IPS-NIHi7 (cell line): ENCODE data around the gene TRPV2.

Source experiments
- DNase-seq: peaks from one replicate; pipeline ENCODE4 v3.0.0; 2012; ENCODE audit warnings: mixed read lengths; ENCODE audit errors: extremely low spot score

TRPV2 gene

DNA sequence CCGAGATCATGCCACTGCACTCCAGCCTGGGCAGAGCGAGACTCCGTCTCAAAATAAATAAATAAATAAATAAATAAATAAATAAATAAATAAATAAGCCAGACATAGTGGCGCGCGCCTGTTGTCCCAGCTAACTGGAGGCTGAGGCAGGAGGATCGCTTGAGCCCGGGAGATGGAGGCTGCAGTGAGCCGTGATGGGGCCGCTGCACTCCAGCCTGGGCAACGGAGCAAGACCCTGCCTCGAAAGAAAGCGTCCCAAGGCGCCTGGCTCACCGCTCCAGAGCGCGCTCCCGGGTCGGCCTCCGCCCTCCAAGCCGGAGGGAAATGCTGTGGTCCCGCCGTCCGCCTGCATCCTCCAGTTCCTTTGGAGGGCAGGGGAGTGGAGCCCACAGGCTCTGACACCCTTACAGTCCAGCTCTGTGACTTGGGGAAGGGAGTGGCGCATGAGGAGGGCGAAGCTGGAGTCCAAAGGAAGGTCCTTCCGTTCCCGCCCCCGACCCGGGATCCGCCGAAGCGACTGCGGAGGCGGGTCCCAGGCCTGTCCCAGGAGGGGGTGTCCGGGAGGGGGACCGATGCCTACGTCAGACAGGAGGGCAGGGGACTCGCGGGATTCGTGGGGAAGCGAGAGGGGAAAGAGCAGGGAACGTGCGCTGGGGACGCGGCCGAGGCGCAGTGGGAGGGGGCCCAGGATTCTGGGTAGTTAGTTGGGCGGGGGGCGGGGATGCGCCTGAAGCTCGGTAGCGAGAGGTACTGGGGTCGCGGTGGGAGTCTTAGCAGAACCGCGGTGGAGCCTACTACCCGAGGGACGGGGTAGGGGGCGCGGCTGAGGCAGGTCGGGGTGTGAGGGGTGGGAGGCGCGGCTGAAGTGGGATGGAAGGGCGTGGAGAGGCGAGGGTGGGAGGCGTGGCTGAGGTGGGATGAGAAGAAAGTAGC is 8.4 kb upstream of the TRPV2 start:
- DNase-seq, result peak; percentile 83

DNA sequence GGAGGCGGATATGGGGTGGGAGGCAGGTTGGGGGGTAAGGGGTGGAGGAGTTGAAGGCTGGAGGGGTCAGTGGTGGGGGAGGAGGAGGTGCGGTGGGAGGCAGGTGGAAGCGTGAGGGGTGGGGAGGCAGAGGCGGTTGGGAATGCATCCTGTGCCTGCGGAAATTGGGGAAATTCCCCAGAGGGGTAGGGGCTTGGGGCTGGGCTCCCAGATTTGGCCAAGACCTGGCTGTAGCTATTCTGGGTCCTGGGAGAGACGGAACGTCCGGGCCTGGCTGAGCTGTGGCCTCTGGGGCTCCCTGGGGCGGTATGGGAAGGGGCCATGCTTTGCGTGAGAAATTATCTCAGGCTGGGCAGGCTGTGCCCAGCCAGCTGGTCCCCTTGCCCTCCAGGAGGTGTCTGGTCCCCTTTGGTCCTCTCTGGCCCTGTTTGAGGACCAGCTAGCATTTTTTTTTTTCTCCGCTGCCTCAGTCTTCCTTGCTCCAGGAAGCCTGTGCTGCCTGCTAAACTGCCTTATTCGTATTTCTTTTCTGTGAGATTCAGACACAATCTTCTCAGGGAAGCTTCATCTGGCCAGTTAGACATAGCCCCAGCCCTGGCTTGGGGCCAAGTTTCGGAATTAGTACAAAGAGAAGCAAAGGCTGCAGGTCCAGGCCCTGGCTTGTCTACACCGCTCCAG is 7.3 kb upstream of the TRPV2 start:
- DNase-seq, result peak; percentile 36

DNA sequence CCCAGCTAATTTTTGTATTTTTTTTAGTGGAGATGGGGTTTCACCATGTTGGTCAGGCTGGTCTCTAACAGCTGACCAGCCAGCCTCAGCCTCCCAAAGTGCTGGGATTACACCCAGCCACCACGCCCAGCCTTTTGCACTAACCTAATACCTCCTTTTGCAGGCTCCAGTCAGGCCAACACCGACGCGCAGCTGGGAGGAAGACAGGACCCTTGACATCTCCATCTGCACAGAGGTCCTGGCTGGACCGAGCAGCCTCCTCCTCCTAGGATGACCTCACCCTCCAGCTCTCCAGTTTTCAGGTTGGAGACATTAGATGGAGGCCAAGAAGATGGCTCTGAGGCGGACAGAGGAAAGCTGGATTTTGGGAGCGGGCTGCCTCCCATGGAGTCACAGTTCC is 2.0 kb downstream of the TRPV2 start:
- DNase-seq, result no peak

DNA sequence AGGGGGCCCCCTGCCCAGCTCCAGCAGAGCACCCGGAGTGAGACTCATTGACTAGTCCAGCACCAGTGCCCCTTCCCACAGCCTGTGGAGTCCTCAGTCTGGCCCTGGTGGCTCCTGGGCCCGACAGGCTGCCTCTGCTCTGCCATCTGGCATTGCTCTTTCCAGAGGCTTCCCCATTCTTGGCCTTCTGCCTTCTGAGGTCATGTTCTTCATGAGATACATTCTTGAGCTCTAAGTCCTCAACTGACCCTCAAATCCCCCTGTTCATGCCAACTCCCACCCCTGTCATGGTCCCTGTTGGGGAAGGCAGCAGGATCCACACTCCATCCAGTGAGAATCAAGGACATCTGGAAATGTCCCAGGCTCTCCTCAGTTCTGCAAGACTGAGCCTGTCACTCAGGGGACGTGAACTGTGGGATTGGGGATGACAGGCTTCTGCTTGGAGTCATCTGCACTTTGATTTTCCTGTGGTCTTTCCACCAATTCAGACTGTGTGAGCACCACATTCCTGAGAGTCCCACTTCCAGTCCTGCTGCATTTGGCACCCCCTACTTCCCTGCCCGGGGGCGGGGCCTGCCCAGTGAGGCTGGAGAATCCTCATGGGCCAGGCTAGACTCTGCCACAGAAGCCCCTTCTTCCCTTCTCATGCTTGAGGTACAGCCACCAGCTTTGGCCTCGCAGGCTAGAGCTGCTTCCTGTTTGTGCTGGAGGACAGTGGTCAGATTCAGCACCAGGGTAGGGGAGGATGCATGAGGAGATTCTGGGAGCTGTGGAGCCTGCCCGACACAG is 2.7 kb downstream of the TRPV2 start:
- DNase-seq, result peak; percentile 17

DNA sequence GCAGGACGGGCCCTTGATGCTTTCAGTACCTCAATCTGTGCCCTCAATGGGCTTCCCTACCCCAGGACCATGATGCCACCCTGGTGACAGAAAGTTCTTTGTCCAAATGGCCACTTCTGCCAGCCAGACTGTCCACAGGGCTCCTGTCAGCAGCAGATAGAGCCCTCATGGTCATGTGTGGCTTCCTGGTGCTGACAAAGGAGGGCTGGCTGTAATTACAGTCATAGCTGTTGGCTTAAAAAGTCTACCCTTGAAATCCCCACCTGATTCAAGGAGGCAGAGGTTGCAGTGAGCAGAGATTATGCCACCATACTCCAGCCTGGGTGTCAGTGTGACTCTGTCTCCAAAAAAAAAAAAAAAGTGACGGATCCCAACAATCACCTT is 3.3 kb downstream of the TRPV2 start:
- DNase-seq, result no peak

DNA sequence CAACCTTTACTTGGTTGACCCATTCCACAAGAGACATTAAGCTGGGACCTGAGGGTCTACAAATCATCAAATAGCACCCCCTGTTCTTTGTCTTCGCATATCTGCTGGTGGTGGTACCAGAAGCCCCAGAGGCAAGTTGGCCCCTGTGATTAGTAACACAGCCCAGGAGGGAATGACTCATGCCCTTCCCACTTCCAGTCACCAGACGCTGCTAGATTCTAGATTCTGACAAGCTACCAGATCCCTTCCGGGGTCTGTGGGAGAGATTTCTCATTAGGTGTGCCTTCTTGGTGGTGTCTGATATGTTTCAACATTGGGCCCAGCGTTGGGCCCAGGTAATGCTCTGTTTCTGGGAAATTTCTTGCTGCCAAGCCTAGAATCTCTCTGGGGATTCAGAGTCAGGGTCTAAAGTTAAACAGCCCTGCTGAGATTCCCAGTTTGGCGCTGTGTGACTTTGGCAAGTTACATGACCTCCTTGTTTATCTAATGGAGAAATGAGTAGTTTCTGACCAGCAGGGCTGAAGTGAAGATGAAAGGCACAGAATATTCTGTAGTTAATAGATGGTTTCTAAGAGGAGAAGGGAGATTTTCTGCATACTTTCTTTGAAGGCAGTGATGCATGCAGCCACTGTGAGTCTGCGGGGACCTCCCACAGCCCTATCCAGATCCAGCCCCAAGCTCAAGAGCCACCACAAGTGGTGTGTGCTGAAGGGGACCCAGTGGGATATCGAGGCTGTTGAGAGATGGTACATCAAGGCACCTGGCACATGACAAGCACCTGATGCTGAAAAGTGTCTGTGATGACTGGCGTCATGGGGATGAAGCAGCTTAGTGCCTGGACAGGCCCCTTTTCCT is 3.9 kb downstream of the TRPV2 start:
- peak; percentile 52 for DNase-seq

DNA sequence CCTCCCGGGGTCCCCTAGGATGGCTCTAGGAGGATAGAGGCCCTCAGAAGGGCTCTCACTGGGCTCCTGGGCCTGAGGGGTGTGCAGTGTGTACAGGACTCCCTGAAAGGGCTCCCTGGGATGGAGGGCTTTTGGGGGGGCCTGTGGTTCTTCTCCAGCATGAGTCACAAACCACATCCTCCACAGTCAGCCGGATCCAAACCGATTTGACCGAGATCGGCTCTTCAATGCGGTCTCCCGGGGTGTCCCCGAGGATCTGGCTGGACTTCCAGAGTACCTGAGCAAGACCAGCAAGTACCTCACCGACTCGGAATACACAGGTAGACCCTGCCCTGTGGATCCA is 4.5 kb downstream of the TRPV2 start:
- no peak for DNase-seq

DNA sequence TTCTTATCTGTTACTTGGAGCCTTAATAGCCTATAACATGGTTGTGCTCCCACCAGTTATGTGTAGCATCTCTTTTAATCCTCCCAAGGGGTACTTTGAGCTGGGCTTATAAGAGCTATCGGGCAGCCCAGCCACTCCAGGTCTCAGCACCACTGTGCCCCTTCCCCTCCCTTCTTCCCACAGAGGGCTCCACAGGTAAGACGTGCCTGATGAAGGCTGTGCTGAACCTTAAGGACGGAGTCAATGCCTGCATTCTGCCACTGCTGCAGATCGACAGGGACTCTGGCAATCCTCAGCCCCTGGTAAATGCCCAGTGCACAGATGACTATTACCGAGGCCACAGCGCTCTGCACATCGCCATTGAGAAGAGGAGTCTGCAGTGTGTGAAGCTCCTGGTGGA is 7.0 kb downstream of the TRPV2 start:
- no peak for DNase-seq

DNA sequence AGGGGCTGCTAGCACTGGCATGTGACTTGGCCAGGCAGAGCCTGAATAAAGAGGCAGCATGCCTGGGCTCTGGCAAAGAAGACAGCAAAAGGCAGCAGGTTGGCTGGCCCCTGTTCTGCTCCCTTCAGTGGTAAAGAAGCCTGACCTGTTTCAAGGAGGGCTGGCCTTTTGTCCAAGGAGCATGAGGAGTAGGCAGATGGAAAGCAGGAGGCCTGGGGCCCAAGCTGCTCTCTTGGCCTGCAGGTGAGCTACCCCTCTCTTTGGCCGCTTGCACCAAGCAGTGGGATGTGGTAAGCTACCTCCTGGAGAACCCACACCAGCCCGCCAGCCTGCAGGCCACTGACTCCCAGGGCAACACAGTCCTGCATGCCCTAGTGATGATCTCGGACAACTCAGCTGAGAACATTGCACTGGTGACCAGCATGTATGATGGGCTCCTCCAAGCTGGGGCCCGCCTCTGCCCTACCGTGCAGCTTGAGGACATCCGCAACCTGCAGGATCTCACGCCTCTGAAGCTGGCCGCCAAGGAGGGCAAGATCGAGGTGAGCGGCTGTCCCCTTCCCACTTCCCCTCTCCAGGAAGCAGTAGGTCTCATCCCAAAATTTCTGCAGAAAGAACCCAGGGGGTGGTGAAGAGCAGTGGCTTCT is 8.0 kb downstream of the TRPV2 start:
- DNase-seq, result no peak

DNA sequence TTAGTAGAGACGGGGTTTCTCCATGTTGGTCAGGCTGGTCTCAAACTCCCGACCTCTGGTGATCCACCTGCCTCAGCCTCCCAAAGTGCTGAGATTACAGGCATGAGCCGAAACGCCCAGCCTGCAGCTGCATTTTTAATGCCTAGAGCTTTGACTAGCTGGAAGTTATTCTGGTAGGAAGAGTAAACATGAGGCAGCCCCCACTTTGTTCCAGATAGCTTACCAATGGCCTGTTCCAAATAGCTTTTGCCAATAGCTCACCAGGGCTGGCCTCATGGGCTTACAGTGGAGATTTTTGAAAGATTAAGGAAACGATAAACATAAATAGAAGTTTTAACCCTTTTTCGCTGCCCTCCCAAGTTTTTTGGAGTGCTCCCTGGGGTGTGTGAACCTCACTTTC is 9.8 kb downstream of the TRPV2 start:
- no peak for DNase-seq

DNA sequence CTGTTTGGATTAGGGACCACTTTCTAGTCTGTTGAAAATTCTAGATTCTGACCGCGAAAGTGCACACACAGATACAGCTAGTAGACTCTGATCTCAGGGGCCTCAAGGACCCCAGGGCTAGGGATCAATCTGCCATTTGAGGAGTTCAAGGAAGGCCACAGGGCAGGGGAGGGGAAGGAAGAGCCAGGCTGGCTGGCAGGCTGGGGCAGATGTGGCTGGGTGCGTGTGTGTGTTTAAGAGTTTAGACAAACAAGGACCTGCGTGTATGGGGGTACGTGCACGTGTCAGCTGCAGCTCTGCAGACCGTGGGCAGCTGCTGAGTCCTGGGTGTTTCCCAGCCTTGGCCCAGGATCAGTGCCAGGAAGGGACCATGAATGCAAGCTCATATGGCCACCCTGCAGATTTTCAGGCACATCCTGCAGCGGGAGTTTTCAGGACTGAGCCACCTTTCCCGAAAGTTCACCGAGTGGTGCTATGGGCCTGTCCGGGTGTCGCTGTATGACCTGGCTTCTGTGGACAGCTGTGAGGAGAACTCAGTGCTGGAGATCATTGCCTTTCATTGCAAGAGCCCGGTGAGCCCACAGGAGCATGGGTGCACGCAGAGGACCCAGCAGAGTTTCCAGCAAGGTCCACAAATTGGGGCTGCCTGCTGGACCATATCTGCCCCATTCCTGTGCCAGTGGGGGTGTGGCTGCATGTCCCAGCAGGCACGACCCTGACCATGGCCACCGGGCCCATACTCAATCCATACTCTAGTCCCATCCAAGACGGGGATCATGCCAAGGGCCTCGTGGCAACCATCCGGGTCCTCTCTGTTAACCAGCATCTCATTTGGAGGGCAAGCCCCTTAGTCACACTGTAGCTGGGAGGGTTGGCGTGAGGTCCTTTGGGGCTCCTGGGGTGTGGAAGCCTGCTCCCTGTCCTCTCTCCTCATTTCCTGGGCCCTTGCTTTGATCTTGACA is 10.6 kb downstream of the TRPV2 start:
- no peak for DNase-seq

DNA sequence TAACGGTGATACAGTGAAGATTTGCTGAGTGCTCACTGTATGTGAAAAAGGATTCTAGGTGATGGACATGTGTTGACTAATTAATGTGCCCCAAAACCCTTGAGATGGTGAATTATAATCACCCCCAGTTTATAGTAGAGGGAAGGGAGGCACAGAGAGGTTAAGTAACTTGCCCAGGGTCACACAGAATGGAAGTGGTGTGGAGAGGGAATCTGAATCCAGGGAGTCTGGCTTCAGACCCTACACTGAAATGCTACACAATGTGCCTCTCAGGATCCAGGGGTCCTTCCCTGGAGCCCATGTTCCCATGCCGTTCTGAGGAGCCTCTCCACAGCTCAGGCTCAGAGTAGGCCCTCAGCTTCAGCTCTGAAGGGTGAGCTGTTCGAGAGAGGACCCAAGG is 11.6 kb downstream of the TRPV2 start:
- DNase-seq, result no peak

DNA sequence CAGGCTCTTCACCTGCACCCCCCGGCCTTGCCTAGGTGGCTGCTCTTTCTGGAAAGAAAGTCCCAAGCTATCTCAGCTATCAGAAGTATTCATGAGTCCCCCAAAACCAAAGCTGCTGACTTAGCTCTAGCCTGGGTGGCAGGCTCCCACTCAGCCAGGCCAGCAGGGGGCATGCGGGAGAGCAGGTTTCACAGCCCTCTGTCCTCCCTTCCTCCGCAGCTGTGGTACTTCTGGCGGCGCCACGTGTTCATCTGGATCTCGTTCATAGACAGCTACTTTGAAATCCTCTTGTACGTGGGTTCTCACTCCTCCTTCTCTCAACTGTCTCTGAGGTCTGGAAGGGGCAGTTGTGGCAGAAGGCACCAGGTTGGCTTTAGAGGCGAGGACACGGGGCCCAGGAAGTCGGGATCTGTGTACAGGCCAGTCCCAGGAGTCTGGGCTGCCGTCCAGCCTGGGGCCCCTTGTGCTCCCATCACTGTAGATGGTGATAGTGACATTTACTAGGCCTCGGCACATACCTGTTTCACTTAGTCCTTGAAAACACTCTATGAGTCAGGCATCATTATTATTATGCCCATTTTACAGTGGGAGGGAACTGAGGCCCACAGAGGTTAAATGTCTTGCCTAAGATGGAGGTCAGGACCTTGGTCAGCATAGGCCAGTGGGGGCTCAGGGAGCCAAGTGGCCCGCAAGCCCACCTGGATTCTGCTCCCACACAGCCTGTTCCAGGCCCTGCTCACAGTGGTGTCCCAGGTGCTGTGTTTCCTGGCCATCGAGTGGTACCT is 12.9 kb downstream of the TRPV2 start:
- DNase-seq, result peak; percentile 82

DNA sequence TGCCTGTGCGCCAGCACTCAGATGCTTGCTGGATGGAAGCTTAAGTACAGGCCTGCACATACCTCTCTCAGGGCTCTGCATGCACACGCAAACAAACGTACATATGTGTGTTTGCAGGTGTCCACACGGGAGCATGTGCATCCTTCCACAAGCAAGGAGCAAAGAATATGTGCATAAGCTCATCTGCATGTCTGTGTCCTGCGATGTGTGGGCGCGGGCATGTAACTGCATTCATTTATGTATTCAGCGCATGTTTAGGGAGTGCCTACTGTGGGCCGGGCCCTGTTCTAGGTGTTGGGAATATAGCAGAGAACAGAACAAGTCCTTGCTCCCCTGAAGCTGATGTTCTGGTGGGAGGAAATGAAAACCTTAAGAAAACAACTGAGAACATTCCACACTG is 13.7 kb downstream of the TRPV2 start:
- no peak for DNase-seq

DNA sequence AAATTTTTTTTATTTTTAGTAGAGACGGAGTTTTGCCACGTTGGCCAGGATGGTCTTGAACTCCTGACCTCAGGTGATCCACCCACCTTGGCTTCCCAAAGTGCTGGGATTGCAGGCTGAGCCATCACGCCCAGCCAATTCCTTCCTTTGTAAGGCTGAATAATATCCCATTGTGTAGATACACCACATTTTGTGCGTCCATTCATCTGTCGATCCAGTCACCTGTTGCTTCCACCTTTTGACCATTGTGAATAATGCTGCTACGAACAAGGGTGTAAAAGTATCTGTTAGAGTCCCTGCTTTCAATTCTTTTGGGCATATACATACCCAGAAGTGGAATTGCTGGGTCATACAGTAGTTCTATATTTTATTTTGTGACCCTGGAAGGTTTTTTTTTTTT is 15.3 kb downstream of the TRPV2 start:
- DNase-seq, result no peak

DNA sequence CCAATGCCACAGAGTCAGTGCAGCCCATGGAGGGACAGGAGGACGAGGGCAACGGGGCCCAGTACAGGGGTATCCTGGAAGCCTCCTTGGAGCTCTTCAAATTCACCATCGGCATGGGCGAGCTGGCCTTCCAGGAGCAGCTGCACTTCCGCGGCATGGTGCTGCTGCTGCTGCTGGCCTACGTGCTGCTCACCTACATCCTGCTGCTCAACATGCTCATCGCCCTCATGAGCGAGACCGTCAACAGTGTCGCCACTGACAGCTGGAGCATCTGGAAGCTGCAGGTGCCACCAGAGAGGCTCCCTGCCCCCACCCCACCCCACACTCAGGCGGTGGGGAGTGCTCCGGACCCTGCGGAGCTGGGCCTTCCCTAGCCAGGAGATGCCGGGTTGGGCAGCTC is 16.6 kb downstream of the TRPV2 start:
- no peak for DNase-seq

DNA sequence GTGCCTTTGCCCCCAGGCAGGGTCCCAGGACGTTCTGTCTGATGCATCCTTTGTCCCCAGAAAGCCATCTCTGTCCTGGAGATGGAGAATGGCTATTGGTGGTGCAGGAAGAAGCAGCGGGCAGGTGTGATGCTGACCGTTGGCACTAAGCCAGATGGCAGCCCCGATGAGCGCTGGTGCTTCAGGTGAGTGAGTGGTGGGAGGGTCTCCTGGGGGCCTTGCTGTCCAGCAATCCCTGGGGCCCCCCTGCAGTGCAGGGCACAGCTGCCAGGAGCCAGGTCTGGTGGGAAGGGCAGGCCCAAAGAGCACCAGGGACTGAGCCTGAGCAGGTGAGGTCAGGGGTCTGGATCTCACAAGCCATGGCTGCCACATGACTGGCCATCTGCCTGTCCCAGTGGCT is 18.1 kb downstream of the TRPV2 start:
- DNase-seq, result no peak

DNA sequence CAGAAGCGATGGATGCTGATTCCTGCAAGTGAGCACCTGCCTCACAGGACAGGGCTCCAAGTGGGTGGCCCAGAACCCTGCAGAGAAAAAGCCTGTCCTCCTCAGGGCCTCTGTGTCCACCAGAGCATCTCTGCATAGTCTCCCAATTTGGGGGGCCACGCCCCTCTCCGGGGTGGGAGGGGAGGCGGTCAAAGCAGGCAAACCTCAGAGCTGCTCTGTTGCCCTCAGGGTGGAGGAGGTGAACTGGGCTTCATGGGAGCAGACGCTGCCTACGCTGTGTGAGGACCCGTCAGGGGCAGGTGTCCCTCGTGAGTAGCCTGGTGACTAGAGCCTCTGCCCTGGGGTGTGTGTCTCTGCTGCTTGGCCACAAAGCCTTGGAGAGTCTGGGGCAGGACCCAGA is 19.3 kb downstream of the TRPV2 start:
- no peak for DNase-seq
